Activated CD4-positive, alpha-beta memory T cell treated with anti-CD3 and anti-CD28 coated beads for 36 hours (primary cell): ENCODE data around the gene HOTAIR. TPM values are rescaled to one million over a fixed set of nuclear protein-coding genes. Genes with fewer than 3 reads are reported as not detected.

Experiments
- CTCF ChIA-PET: fragments of 350-600 bp; sonication (Branson Sonifier 250); formaldehyde crosslinking; loops from one replicate; lab custom pipeline; 2021; ENCODE audit warnings: antibody characterized with exemption, inconsistent platforms; lab: Charles Lee
- POLR2A ChIA-PET: fragments of 350-600 bp; sonication (Branson Sonifier 250); formaldehyde crosslinking; loops from one replicate; lab custom pipeline; 2021; ENCODE audit warnings: antibody characterized with exemption; lab: Charles Lee
- DNase-seq: peaks from one replicate; pipeline ENCODE4 v3.0.0-alpha.2; 2020
- H3K27ac Mint-ChIP-seq: one replicate; pipeline ENCODE4 v1.8.0; 2021; ENCODE audit warnings: mixed read lengths
- H3K27me3 Mint-ChIP-seq: one replicate; pipeline ENCODE4 v1.8.0; 2021; ENCODE audit warnings: mixed read lengths
- H3K36me3 Mint-ChIP-seq: one replicate; pipeline ENCODE4 v1.8.0; 2021; ENCODE audit warnings: mixed read lengths
- H3K4me1 Mint-ChIP-seq: one replicate; pipeline ENCODE4 v1.8.0; 2021; ENCODE audit warnings: low read depth, mixed read lengths
- H3K4me3 Mint-ChIP-seq: one replicate; pipeline ENCODE4 v1.8.0; 2021; ENCODE audit warnings: mild to moderate bottlenecking, mixed read lengths
- H3K9me3 Mint-ChIP-seq: one replicate; pipeline ENCODE4 v1.8.0; 2021; ENCODE audit warnings: mixed read lengths
- intact Hi-C: fragments of 100-400 bp; cut with micrococcal nuclease; formaldehyde crosslinking; loops from one replicate; pipeline ENCODE4 v1.15.1; 2023
- total RNA-seq, 2 experiments: library from RNA; stranded (reverse); gene quantifications; one replicate each; pipeline ENCODE4 v1.2.3, GENCODE V29; 2021

The HOTAIR gene
- total RNA-seq, 2 experiments from 2014 or later = not detected

GRCh38 chr12:53958128-53958527 is 16.6 kb downstream of the HOTAIR start:
- CTCF ChIA-PET = interaction anchor here (1.0 to 1.1 kb wide), 2 partner anchors 49 to 243 kb away, joined by 3 to 4 read pairs; no protein-coding TSS in a partner anchor
- intact Hi-C loops = no loop called here

GRCh38 chr12:53956914-53957536 is 17.7 kb downstream of the HOTAIR start:
- ChIA-PET CTCF (no interaction called here), POLR2A (no interaction called here)
- H3K4me1 Mint-ChIP-seq = peaks cover 21% of the 10 kb centered on the region
- no peak for DNase-seq
- intact Hi-C loops = loop anchor here (2.0 kb wide), 1 partner anchor 14 kb away; no protein-coding TSS in a partner anchor
- no peak overlapping the region for H3K27ac Mint-ChIP-seq
- H3K9me3 Mint-ChIP-seq = no peaks in the 10 kb centered on the region
- H3K4me3 Mint-ChIP-seq = no peak overlapping the region
- H3K36me3 Mint-ChIP-seq = peaks cover 3% of the 10 kb centered on the region
- peaks cover 79% of the 10 kb centered on the region for H3K27me3 Mint-ChIP-seq

More at GRCh38 chr12:53958128-53958527, 16.6 kb downstream of the HOTAIR start:
- Mint-ChIP-seq H3K9me3 (no peaks in the 10 kb centered on the region), H3K4me3 (no peak overlapping the region), H3K4me1 (peaks cover 20% of the 10 kb centered on the region), H3K36me3 (peaks cover 3% of the 10 kb centered on the region), H3K27me3 (peaks cover 77% of the 10 kb centered on the region), H3K27ac (no peak overlapping the region)
- no peak for DNase-seq
- POLR2A ChIA-PET = no interaction called here

- Mint-ChIP-seq H3K9me3 (no peaks in the 10 kb centered on the region), H3K4me3 (no peak overlapping the region), H3K36me3 (peaks cover 3% of the 10 kb centered on the region), H3K27me3 (peaks cover 80% of the 10 kb centered on the region), H3K4me1 (peaks cover 20% of the 10 kb centered on the region), H3K27ac (no peak overlapping the region)
- ChIA-PET POLR2A (no interaction called here), CTCF (no interaction called here)
- no peak for DNase-seq
- intact Hi-C loops = loop anchor here (2.0 kb wide), 1 partner anchor 14 kb away; no protein-coding TSS in a partner anchor
Observed at GRCh38 chr12:53956251-53956887, 18.4 kb downstream of the HOTAIR start.

- ChIA-PET POLR2A (no interaction called here), CTCF (no interaction called here)
- Mint-ChIP-seq H3K27ac (no peak overlapping the region), H3K4me3 (no peak overlapping the region), H3K36me3 (peaks cover 3% of the 10 kb centered on the region), H3K27me3 (peaks cover 84% of the 10 kb centered on the region), H3K9me3 (no peaks in the 10 kb centered on the region), H3K4me1 (peaks cover 20% of the 10 kb centered on the region)
- intact Hi-C loops = loop anchor here (2.0 kb wide), 1 partner anchor 15 kb away; no protein-coding TSS in a partner anchor
- no peak for DNase-seq
Observed at GRCh38 chr12:53955776-53956250, 18.9 kb downstream of the HOTAIR start.

- H3K27me3 Mint-ChIP-seq = peaks cover 86% of the 10 kb centered on the region
- peaks cover 3% of the 10 kb centered on the region for H3K36me3 Mint-ChIP-seq
- POLR2A ChIA-PET = no interaction called here
- no peak overlapping the region for H3K27ac Mint-ChIP-seq
- DNase-seq = no peak
- peaks cover 19% of the 10 kb centered on the region for H3K4me1 Mint-ChIP-seq
- CTCF ChIA-PET = no interaction called here
- H3K9me3 Mint-ChIP-seq = no peaks in the 10 kb centered on the region
- intact Hi-C loops = no loop called here
- no peak overlapping the region for H3K4me3 Mint-ChIP-seq
Observed at GRCh38 chr12:53955036-53955775, 19.5 kb downstream of the HOTAIR start.

- Mint-ChIP-seq H3K27me3 (peaks cover 83% of the 10 kb centered on the region), H3K9me3 (no peaks in the 10 kb centered on the region), H3K4me3 (peak within 1 kb of the TSS; percentile 26), H3K36me3 (peaks cover 3% of the 10 kb centered on the region), H3K4me1 (peaks cover 19% of the 10 kb centered on the region), H3K27ac (peak within 1 kb of the TSS; percentile 2)
- intact Hi-C loops = loop anchor here (5.0 kb wide), 2 partner anchors 33 to 98 kb away; partner anchors contain the start of genes HOXC10 and HOXC4
- DNase-seq = no peak
- POLR2A ChIA-PET = no interaction called here
- CTCF ChIA-PET = interaction anchor here (1.0 kb wide), 1 partner anchor 12 kb away, joined by 3 read pairs; no protein-coding TSS in a partner anchor
Observed at GRCh38 chr12:53954694-53955035, 20.1 kb downstream of the HOTAIR start, which contains the start of gene HOXC12. Gene HOXC12 (plus strand): TSS chr12:53954903. CDS start chr12:53954930, 27 bp downstream.

- peak overlapping the region; percentile 20 for H3K4me3 Mint-ChIP-seq
- H3K4me1 Mint-ChIP-seq = peaks cover 19% of the 10 kb centered on the region
- CTCF ChIA-PET = interaction anchor here (1.0 kb wide), 1 partner anchor 13 kb away, joined by 3 read pairs; no protein-coding TSS in a partner anchor
- DNase-seq = no peak
- H3K9me3 Mint-ChIP-seq = no peaks in the 10 kb centered on the region
- intact Hi-C loops = loop anchor here (5.0 kb wide), 2 partner anchors 33 to 98 kb away; partner anchors contain the start of genes HOXC10 and HOXC4
- POLR2A ChIA-PET = interaction anchor here (0.7 kb wide), 1 partner anchor 9 kb away, joined by 3 read pairs; no protein-coding TSS in a partner anchor
- peaks cover 3% of the 10 kb centered on the region for H3K36me3 Mint-ChIP-seq
- peaks cover 86% of the 10 kb centered on the region for H3K27me3 Mint-ChIP-seq
- H3K27ac Mint-ChIP-seq = peak overlapping the region; percentile 2
Observed at GRCh38 chr12:53953831-53954693, 20.7 kb downstream of the HOTAIR start.

GRCh38 chr12:53952871-53953734 is 21.7 kb downstream of the HOTAIR start:
- Mint-ChIP-seq H3K27me3 (peaks cover 85% of the 10 kb centered on the region), H3K9me3 (no peaks in the 10 kb centered on the region)
- intact Hi-C loops = loop anchor here (5.0 kb wide), 2 partner anchors 34 to 99 kb away; partner anchors contain the start of genes HOXC10 and HOXC4

GRCh38 chr12:53952335-53952694 is 22.4 kb downstream of the HOTAIR start:
- DNase-seq = no peak
- intact Hi-C loops = loop anchor here (5.0 kb wide), 2 partner anchors 35 to 100 kb away; partner anchors contain the start of genes HOXC10 and HOXC4
- no peaks in the 10 kb centered on the region for H3K9me3 Mint-ChIP-seq
- peaks cover 3% of the 10 kb centered on the region for H3K36me3 Mint-ChIP-seq
- no peak overlapping the region for H3K4me3 Mint-ChIP-seq
- ChIA-PET POLR2A (no interaction called here), CTCF (interaction anchor here (1.0 to 1.4 kb wide), 2 partner anchors 12 to 33 kb away, joined by 3 to 4 read pairs; partner anchors contain the start of gene HOXC10)
- peaks cover 86% of the 10 kb centered on the region for H3K27me3 Mint-ChIP-seq
- peaks cover 19% of the 10 kb centered on the region for H3K4me1 Mint-ChIP-seq
- H3K27ac Mint-ChIP-seq = peak overlapping the region; percentile 33

More at GRCh38 chr12:53952871-53953734, 21.7 kb downstream of the HOTAIR start:
- DNase-seq = no peak
- Mint-ChIP-seq H3K4me1 (peaks cover 19% of the 10 kb centered on the region), H3K36me3 (peaks cover 3% of the 10 kb centered on the region), H3K4me3 (peak overlapping the region; percentile 25), H3K27ac (no peak overlapping the region)
- CTCF ChIA-PET = interaction anchor here (1.4 kb wide), 1 partner anchor 32 kb away, joined by 4 read pairs; the partner anchor contains the start of gene HOXC10
- POLR2A ChIA-PET = interaction anchor here (0.7 kb wide), 1 partner anchor 10 kb away, joined by 3 read pairs; no protein-coding TSS in a partner anchor
